ENCODE measurements around the gene PAX8. TPM values are rescaled to one million over a fixed set of nuclear protein-coding genes. Genes with fewer than 3 reads are reported as not detected.
"Not testable (repeated sequence)": the region's sequence is repeated elsewhere in the genome, so short reads cannot be mapped to it uniquely, and the experiment has no call there.

PAX8 gene
- total RNA-seq, 1 experiment from 2014 or later: 11.3 TPM

GRCh38 chr2:113238871-113239839 lies 39.6 kb downstream of the PAX8 start:
- DNase-seq (ENCODE audit: low read depth): no peak

- DNase-seq (ENCODE audit: low read depth): no peak
Measured at GRCh38 chr2:113237604-113238160, 41.0 kb downstream of the PAX8 start.

- no peak for DNase-seq (ENCODE audit: low read depth)
Measured at GRCh38 chr2:113236367-113237159, 42.2 kb downstream of the PAX8 start.

DNA sequence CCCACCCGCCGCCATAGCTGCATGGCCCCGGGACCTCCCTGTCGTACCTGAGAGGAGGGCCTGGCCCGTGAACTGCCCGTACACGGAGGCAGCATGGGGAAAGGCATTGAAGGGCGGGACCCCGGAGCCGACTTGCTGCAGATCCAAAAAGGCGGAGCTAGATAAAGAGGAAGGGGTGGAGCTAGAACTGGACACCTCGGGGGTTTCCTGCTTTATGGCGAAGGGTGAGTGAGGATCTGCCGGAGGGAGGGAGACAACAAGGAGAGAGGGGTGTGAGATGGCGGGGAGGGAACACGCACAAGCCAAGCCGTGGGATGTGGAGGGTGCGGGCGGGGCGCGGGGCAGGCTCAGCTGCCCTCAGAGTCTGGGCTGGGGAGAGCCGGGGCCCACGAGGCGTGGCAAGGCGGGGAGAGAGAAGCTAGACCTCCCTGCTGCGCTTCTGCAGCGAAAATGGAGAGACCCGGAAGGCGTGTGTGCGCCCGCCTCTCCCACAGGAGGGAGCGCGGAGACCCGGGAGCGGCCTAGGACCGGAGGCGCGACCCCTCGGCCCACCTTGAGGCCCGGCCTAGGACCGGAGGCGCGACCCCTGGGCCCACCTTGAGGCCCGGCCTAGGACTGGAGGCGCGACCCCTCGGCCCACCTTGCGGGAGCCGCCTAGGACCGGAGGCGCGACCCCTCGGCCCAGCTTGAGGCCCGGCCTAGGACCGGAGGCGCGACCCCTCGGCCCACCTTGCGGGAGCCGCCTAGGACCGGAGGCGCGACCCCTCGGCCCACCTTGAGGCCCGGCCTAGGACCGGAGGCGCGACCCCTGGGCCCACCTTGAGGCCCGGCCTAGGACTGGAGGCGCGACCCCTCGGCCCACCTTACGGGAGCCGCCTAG lies 43.1 kb downstream of the PAX8 start:
- not testable (repeated sequence) for DNase-seq (ENCODE audit: low read depth)

DNA sequence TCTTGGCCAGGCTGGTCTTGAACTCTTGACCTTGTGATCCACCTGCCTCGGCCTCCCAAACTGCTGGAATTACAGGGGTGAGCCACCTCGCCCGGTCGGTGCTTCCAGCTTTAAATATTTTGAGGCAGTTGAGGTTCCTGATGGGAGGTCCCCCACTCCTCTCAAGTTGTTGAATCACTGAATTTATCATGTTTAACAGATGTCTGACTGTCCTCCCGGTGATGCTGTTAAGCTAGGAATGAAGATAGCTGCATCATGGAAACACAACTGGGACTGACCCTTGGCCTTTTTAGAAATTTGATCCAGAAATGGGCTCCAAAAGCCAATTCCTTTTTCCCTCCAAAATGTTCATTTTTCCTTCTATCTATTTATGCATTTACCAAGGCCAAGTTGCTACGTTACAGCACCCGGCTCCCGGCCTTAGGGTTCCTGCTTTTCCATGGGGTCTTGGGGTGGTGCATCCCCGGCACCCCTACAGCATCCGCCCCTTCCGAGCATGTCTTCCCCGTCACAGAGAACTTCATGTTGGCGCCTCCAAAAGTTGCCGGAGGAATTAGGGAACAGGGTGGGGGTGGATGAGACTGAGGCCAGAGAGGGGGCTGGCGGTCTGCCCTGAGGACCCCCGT lies 43.9 kb downstream of the PAX8 start:
- DNase-seq (ENCODE audit: low read depth): no peak

- DNase-seq (ENCODE audit: low read depth): peak; percentile 34
Measured at GRCh38 chr2:113233593-113234550, 44.8 kb downstream of the PAX8 start.

DNA sequence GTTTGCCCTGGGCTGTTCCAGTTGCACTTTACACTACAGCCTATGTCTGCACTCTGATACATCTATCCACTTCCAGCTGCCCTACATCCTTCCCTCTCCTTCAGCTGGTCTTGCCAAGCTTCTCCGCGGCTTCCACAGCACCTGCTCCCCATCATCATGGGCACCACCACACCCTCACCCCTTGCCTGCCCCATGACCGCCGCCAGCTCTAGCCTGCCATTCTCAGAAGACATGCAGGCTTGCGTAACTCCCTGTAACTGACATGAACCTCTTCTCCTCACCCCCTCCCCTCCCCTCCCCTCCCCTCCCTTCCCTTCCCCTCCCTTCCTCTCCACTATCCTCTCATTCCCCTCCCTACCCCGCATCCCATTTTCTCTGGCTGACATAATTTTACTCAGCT lies 46.0 kb downstream of the PAX8 start:
- no peak for DNase-seq (ENCODE audit: low read depth)

GRCh38 chr2:113232123-113232522 lies 46.6 kb downstream of the PAX8 start:
- DNase-seq (ENCODE audit: low read depth): no peak

DNA sequence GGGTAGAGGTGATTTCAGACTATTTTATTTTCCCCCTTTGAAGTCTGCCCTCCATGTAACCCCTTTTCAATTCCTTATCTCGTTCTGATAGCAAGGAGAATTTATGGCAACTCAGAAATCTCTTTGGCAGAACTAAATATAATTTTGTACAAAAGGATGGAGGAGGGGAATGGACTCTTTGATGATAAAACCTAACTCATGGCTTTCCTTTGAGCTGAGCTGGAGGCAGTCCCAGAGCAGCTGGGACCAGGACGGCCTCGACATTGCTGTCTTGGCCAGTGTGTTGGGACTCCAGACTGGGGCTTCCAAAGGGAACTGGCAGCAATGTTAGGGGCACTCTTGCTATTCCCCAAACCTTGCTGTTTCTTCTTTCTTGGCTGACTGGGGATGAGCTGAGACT lies 47.7 kb downstream of the PAX8 start:
- DNase-seq (ENCODE audit: low read depth): no peak

- no peak for DNase-seq (ENCODE audit: low read depth)
Measured at GRCh38 chr2:113230531-113230930, 48.2 kb downstream of the PAX8 start.

GRCh38 chr2:113229795-113230194 lies 48.9 kb downstream of the PAX8 start:
- no peak for DNase-seq (ENCODE audit: low read depth)

GRCh38 chr2:113228991-113229716 lies 49.6 kb downstream of the PAX8 start:
- DNase-seq (ENCODE audit: low read depth): no peak

DNA sequence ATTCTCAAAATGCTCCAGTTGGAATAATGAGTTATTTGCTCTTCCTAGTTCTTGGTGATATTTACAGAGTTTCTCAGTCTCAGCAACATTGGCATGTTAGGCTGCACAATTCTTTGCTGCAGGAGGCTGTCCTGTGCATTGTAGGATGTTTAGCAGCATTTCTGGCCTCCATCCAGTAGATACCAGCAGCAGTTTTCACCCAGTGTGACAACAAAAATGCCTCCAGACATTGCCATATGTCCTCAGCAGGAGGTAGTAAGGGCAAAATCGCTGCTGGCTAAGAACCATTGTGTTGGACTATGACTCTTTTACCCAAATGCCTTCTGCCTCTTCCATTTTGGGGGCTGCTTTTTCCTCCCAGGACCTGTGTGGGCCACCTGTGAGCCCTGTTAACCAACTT lies 50.4 kb downstream of the PAX8 start:
- DNase-seq (ENCODE audit: low read depth): no peak

DNA sequence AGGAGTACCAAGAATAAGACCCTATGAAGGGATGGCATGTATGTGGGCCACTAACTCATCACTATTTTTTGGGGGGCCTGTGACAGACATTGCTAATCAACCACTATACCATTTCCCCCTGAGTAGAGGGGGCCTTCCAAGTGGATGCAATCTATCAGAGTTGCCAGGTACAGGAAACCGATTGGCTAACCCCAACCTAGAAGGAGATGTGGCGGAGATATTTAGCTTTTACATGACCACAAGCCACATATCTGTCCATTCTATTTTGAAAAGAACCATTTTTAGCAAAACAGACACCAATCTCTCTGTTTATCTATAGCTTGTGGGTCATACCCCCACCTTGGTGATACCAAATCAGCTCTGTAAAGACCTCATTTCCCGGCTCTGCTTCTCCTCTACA lies 51.0 kb downstream of the PAX8 start:
- DNase-seq (ENCODE audit: low read depth): no peak

DNA sequence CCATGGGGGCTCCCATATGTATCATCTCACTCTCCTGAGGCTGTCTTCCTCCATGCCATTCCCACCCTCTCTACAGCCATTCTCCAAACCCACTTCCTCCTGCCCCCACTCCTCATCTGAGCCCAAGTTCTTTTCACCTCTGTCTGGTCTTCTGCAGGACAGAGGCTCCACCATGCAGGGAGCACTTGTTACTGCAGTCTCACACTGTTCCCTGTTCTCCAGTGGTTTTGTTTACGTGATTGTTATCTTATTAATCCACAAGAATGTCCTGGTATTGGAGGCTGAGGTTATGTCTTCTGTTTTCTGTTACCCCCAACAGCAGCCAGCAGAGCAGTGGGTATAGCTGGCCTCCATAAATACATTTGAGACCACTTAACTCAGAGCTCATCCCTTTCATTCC lies 51.4 kb downstream of the PAX8 start:
- no peak for DNase-seq (ENCODE audit: low read depth)

DNA sequence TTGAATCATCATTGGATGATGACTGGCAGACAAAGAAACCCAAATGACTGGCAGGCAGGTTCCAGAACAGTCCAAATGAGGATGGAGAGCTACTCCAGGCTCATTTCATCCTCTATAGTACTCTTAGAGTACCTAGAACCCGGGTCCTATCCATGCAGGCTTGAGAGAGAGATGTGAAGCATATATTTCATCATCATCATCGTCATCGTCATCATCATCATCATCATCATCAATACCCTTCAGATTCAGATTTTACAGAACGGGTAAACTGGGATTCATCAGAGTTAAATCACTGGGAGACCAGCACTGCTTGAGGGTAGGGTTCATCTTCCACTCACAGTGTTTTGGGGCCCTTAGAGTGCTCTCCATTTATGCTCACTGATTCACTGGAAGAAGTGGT lies 52.3 kb downstream of the PAX8 start:
- no peak for DNase-seq (ENCODE audit: low read depth)

DNA sequence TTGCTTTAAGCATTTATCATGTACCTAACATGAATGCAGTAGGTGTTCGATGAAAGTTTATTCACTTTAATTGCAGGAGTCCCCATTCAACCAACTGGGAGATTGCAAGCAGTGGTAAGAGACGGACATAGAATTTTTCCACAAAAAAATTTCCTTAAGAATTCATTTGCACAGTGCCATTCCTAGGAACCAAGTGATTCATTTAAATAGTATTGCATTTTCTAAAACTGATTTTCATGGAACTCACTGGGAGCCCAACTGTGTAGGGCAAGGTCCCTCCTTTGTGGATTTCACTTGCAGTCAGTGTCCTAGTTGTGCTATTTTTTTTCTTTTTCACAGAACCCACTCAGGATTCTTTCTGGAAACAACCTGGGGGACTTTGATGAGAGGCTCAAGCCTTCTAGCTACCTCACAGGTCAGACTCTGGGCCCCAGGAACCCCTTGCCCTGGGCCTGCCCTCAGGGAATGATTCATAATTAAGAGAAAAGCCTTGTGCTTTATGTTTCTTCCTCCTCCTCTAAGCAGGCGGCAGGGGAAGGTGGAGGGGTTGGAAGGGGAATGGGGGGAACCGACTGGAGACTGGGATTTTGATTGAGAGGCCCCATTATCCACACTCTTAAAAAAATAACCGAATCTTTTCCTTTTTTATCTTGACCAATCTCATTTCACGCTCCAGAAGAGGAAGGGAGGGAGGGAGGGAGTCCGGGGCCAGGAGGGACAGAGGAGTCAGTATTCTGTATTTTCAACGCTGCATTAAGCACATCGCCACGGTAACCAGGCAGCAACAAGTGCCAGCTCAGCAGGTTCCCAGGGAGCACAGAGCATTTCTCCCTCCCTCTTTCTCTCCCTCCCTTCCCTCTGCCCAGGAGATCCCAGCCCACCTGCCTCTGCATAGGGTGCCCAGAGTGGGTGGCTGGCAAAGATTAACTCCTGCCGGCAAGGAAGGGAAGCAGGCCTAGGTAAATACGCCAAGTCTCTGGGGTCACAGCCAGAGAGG lies 53.2 kb downstream of the PAX8 start:
- peak; percentile 56 for DNase-seq (ENCODE audit: low read depth)

All from HT1080 (cell line).